ENCODE data around the gene ADAMTS16.

ADAMTS16 gene

GRCh38 chr5:5183189-5183699, 43.1 kb downstream of the ADAMTS16 start:
- no peak for DNase-seq (ENCODE audit: low read depth)

DNA sequence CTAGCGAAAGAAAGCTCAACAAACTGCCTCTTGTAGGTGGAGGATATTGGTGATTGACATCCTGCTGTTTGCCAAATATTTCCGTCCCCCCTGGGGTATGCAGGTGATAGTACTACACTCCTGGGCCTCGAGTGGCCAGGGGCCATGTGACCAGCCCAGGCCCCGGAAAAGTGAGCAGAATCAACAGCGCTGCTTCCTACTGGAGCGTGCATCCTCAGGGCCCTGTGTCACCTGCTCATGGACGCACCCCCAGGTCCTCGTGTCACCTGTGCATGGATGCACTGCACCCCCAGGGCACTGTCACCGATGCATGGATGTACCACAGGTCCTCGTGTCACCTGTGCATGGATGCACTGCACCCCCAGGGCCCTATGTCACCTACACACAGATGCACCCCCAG, 43.8 kb downstream of the ADAMTS16 start:
- no peak for DNase-seq (ENCODE audit: low read depth)

DNA sequence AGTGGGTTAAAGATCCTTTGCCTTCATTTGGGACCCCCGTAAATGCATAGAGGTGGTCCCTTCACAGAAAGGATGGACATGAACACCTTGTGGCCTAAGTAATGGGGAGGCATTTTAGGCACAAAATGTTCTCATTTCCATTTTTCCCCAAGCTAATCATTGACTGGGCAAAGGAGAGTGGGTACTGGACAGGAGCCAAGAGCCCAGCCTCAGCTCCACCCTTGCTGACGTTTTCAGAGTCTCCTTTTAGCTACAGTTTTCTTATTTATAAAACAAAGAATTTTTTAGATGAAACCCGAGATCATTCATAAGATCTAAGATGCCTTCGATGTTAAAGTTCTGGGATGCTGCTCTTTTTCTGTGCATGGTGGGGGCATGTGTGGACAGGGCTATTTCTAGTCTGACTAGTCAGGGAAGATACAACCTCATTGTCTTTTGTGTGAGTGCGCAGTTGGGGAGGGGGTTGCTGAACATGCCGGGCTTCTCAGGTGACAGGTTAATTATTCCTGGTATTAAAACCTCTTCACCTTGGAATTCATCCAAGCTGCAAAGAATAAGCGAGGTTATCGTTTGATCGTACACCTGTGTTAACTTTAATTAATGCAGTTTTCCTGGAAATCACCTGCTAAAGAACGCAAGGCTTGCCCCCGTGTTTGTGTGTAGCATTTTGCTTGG, 48.4 kb downstream of the ADAMTS16 start:
- no peak for DNase-seq (ENCODE audit: low read depth)

- DNase-seq (ENCODE audit: low read depth), result no peak
Observed at GRCh38 chr5:5189051-5189430, 48.9 kb downstream of the ADAMTS16 start.

DNA sequence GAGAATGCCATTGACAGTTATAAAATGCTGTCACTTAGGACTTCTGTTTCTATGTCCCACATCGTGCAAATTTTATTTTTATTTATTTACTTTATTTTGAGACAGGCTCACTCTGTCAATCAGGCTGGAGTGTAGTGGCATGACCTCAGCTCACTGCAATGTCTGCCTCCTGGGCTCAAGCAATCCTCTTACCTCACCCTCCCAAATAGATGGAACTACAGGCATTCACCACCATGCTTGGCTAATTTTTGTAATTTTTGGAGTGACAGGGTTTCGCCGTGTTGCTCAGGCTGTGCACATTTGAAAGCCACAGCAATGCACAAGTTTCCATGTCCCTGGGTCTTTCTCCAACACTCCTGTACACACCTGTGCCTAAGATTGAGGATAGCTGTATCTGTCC, 51.8 kb downstream of the ADAMTS16 start:
- no peak for DNase-seq (ENCODE audit: low read depth)

DNA sequence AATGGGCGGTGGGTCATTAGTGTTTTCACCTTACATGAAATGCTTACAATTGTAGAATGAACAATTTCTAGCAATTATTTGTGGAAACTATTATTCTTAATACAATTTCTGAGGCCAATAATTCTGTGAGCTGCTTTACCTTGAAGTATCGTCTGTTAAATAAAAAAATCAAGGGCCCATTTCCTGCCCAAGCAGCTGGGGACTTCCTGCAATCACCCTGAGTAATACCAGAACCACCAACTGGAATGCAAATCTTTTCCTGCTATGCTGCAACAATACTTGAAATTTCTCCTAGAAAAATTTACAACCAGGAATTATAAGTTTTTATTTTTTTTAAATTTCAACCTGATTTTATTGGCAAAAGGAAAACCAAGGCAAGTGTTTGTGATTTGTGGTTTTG, 52.6 kb downstream of the ADAMTS16 start:
- no peak for DNase-seq (ENCODE audit: low read depth)

DNA sequence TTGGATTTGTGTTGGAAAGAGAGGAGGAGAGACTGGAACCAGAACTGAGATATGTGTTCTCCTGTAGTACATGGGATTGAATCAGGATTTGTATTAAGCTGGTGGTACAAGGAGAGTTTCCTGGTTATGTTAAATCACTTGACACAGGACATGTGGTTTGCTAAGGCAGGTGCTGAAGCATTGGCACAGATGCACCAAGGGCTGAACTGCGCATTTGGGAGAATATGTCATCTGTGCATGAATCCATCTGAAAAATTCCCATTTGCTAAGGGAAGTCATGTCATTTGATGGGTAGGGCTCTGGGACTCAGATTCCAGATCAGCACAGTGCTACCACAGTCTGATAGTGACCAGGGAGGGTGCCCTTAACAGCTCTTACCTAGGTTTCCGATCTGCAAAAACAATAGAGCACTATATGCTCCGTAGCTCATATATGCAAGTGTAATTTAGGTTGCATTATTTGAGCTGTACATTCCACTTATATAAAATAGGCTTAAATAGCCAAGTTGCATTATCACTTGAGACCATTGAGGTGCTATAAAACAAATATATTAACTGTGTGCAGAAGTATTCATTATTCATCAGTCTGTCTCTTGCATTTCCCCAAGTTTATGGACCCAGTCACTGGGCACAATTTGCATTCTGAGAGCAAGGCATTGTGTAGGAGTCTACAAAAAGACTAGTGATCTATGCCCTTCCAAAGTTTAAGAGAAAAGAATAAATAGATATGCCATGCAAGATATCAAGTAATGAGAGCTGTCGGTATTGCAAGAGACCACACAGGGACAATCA, 55.2 kb downstream of the ADAMTS16 start:
- DNase-seq (ENCODE audit: low read depth), result no peak

- no peak for DNase-seq (ENCODE audit: low read depth)
Observed at GRCh38 chr5:5198135-5198534, 58.0 kb downstream of the ADAMTS16 start.

- DNase-seq (ENCODE audit: low read depth), result no peak
Observed at GRCh38 chr5:5198815-5199214, 58.7 kb downstream of the ADAMTS16 start.

DNA sequence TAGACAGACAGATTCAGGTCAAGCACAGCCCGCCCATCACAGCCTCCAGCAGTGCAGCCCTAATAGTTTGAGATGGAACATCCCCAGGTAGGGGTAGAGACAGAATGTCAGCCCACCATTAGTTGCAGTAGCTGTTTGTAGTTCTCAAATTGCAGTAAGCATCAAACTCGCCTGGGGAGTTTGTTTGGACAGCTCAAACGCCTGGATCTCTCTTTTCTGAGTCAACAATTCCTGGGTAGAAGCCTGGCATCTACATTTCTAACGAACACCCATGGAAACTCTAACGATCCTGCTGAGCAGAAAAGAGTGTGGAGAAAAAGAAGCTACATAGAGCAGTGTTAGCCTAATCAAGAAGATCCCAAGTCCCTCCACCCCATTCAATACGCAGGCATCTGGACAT, 59.4 kb downstream of the ADAMTS16 start:
- DNase-seq (ENCODE audit: low read depth), result no peak

- DNase-seq (ENCODE audit: low read depth), result no peak
Observed at GRCh38 chr5:5200133-5200532, 60.0 kb downstream of the ADAMTS16 start.

- no peak for DNase-seq (ENCODE audit: low read depth)
Observed at GRCh38 chr5:5202321-5202720, 62.2 kb downstream of the ADAMTS16 start.

GRCh38 chr5:5203451-5203850, 63.3 kb downstream of the ADAMTS16 start:
- DNase-seq (ENCODE audit: low read depth), result no peak

DNA sequence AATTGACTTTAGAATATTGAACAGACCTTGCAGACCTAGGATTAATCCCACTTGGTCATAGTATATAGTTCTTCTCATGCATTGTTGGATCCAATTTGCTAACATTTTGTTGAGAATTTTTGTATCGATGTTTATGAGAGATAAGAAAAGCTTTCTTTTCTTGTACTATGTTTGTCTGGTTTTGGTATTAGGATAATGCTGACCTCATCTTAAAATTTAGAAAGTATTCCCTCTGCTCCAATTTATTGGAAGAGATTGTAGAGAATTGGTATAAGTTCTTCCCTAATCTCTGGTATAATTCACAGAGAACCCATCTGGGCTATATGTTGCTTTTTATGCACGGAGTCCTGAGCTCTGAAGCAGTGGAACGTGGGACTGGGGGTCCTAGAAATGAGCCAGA, 67.7 kb downstream of the ADAMTS16 start:
- no peak for DNase-seq (ENCODE audit: low read depth)

DNA sequence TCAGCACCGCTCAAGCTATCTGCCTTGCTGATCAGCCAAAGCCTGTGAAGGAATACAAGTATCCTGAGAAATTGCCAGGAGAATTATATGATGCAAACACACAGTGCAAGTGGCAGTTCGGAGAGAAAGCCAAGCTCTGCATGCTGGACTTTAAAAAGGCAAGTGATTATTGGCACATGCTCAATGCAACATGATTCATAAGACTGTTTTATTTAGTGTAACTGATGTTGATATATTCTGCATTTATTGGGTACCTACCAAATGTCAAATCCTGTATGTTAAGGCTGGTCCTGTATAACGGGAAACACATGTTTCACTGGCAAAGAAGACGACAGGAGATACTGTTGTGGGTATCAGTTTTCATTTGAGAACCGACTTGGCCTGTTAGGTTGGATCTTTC, 69.0 kb downstream of the ADAMTS16 start:
- no peak for DNase-seq (ENCODE audit: low read depth)

- no peak for DNase-seq (ENCODE audit: low read depth)
Observed at GRCh38 chr5:5209510-5210286, 69.6 kb downstream of the ADAMTS16 start.

DNA sequence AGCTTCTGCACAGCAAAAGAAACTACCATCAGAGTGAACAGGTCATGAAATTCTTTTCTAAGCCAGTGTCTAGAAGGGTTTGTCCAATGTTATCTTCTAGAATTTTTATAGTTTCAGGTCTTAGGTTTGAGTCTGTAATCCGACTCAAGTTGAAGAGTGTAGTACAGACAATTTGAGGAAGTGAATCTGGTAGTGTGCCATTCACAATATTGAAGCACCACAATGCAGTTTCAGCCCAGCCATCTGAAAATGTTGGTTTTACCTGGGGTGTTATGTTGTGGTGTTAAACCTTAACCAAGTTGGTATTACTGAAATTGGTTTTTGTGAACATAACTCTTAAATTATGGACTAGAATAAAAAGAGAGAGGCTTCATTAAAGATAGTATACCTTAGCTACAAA, 77.2 kb downstream of the ADAMTS16 start:
- DNase-seq (ENCODE audit: low read depth), result no peak

GRCh38 chr5:5218396-5218795, 78.3 kb downstream of the ADAMTS16 start:
- no peak for DNase-seq (ENCODE audit: low read depth)

GRCh38 chr5:5219541-5219940, 79.4 kb downstream of the ADAMTS16 start:
- DNase-seq (ENCODE audit: low read depth), result no peak

DNA sequence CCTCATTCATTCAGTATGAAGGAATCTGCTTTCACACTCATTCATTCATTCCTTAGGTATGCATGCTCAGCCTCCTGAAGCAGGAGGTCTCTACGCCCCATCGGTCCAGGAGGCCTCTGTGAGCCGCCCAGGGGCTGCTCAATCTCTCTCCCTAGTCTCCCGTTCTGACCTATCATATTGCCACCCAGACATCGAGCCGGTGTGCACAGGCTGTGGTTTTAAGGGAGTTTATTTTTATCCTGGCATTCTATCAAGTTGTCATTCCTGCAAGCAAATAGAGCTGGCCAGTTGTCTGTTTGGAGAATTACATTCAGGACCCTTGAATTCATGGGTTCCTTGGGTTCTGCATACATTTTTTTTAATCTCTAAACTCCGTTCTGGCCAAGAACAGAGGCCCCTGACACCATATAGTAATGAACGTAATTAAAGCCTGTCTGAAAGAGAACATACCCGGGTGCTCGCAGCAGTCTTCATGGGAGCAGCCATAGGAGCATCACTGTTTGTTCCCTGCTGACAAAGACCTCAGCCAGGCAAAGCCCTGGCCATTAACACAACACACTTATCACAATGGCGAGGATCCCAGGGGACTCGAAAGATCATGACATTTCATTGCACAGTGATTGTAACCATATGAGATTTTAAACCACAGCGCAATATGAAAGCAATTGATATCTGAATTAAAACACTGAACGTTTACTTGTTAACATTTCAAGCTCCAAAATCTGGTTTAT, 80.9 kb downstream of the ADAMTS16 start:
- DNase-seq (ENCODE audit: low read depth), result no peak

- DNase-seq (ENCODE audit: low read depth), result peak; percentile 71
Observed at GRCh38 chr5:5221724-5222123, 81.6 kb downstream of the ADAMTS16 start.

DNA sequence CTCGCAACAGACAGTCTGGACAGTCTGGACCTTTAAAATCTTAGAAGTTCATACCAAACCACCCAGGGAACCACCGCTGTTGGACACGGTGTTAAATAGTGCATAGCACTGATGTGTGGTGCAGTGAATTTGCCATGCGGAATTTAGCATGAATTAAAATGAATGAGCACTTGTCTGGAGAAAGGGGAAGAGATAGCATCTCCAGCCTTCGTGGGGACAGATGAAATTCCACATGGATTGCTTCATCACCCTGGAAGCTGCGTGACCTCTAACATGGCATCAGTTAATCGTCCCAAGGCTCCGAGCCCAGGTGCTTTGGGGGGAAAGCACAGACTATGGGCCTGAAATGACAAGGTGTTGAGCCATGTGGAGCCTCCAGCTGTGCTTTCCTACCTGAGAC, 91.4 kb downstream of the ADAMTS16 start:
- DNase-seq (ENCODE audit: low read depth), result no peak
